Measurements from ENCODE around the gene FERMT3.
A peak's percentile ranks its signal among the peaks of the same experiment; 100 is the strongest.

Gene FERMT3

DNA sequence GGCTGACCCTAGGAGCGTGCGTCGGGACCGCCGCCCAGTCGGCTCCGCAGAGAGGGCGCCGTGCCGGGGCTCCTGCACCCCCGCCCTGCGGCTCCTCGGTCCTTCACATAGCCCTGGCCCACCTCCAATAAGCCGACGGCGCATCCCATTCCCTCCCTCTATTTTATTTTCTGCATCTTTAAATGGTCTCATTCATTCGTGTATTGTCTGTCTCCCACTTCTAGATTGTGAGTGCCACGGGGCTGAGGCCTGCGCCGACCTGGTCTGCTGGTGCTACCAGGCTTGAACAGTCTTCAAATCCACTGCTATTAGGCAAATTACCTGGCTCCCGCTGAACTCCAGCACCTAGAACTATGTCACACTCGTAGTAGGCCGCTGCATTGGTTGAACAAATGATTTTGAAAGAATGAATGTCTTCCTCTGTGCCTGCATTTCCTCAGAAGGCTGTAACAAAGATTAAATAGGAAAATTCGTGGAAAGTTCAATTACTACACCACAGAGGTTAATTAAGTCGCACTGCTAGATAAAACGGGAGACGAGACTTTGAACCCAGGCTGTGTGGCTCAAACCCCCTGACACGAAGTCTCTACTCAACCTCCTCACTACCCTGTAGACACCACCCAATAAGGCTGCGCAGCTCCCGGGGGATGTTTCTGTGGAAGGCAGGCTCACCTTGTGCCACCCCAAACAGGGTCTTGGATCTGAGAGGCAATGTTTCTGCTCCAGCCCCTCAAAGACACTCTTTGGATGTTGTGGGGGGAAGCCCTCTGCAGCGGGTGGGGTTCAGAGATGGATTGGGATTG lies 41.4 kb downstream of the FERMT3 start:
- TF ChIP-seq, protein P1, sequence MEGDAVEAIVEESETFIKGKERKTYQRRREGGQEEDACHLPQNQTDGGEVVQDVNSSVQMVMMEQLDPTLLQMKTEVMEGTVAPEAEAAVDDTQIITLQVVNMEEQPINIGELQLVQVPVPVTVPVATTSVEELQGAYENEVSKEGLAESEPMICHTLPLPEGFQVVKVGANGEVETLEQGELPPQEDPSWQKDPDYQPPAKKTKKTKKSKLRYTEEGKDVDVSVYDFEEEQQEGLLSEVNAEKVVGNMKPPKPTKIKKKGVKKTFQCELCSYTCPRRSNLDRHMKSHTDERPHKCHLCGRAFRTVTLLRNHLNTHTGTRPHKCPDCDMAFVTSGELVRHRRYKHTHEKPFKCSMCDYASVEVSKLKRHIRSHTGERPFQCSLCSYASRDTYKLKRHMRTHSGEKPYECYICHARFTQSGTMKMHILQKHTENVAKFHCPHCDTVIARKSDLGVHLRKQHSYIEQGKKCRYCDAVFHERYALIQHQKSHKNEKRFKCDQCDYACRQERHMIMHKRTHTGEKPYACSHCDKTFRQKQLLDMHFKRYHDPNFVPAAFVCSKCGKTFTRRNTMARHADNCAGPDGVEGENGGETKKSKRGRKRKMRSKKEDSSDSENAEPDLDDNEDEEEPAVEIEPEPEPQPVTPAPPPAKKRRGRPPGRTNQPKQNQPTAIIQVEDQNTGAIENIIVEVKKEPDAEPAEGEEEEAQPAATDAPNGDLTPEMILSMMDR (IDR thresholded peaks at IDR 0.05; ENCODE audit: low read depth, low read length), result no peak
- peak overlapping the region; percentile 65 for H3K4me3 ChIP-seq (ENCODE audit: low read depth, low read length)

DNA sequence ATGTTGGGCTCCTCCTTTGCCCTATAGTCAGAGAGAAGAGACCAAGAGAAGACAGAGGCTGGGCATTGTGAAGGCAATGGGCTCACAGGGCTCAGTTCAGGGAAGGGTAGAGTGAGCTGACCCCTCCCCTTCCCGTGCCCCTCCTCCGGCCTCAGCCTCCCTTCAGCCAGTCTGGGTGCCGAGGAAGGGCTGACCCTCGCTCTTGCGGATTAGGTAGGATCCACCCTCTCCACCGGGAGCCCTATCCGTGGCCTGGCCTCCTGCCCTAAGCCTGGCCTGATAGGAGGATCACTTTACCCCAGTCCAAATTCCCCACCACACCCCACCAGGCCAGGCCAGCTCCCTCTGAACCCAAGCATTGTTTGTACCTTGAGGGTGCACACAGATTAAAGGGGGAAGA lies 42.1 kb downstream of the FERMT3 start:
- no peak overlapping the region for H3K4me3 ChIP-seq (ENCODE audit: low read depth, low read length)
- TF ChIP-seq, protein P1 (IDR thresholded peaks at IDR 0.05; ENCODE audit: low read depth, low read length), result no peak

DNA sequence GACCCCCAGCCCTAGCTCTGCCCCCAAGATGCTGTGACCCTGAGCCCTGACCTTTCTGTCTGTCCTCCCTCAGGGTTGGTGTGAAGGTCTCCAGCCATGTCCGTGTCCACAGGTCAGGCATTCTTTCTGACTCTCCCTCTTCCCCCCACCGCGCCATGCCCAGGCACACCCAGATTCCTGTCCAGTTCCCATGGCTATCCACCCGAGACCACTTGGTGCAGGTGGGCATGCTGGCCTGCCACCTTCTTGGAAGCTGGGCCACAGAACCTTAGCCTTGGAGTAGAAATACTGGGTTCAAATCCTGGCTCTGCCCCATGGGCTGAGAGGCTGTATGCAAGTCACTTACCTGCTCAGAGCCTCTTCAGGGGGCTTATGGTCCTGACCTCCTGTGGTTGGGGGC lies 42.5 kb downstream of the FERMT3 start:
- no peak overlapping the region for H3K4me3 ChIP-seq (ENCODE audit: low read depth, low read length)
- TF ChIP-seq, protein P1 (IDR thresholded peaks at IDR 0.05; ENCODE audit: low read depth, low read length), result no peak

DNA sequence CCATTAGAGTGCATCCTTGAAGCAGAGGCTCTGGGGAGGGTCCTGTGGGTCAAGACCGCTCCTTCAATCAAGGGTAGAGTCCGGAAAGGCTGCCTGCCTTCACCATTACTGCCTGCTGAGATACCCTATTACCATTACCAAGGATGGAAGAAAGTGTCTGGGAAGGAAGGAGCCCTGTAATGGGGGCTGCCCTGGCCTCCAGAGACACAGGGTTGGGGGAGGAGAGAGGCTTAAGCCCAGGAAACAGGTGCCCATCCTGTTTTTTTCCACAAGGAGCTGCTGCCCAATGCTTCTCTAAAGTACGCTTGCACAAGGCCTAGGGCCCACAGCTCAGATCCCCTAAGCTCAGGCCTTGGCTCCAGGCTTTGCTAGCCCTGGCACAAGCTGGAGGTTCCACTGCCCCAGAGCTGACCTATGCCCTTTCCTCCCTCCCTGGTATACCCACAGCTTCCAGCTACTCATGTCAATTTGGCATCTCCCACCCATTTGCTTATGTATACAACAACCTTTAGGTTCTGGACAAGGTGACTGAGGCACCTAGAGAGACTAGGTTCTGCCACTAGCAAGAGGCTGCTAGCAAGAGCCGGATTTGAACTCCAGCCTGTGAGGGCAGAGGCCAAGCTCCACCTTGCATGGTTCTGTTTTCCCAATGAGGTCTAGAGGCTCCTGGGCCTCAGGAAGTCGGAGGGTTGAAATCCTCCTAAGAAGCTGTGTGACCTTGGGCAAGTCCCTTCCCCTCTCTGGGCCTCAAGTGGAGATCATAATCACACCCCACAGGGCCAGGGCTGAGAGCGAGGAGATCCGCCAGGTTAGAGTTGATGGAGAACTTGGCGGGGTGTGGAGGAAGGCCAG lies 43.3 kb downstream of the FERMT3 start:
- TF ChIP-seq, protein P1 (IDR thresholded peaks at IDR 0.05; ENCODE audit: low read depth, low read length), result no peak
- no peak overlapping the region for H3K4me3 ChIP-seq (ENCODE audit: low read depth, low read length)

DNA sequence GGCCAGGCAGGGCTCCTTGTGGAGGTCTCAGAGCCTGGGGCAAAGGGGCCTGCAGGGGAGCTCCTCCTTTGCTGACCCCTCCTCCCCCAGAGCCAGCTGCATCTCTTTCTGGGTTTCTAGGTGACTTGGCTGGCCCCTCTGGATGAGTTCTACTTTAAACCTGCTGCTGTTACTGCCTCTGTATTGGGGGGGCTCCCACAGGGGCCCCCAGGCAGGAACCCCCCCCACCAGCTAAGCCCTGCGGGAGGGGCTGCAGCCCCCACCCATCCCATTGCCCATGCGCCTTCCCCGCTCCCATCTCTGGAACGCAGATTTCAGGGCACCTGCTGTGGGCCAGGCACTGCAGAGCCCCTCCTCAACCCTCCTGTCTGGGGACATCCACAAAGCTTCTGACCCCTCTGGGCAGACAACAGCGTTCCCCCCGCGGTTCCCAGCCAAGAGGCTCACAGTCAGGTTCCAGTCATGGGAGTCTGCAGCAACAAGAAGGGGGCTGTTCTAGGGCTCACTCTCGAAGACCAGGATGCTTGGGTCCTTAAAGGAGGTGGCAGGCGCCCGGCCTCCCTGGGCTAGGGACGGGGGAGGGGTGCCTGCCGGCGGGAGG lies 44.0 kb downstream of the FERMT3 start:
- H3K4me3 ChIP-seq (ENCODE audit: low read depth, low read length), result peak overlapping the region; percentile 60
- TF ChIP-seq, protein P1 (IDR thresholded peaks at IDR 0.05; ENCODE audit: low read depth, low read length), result no peak

DNA sequence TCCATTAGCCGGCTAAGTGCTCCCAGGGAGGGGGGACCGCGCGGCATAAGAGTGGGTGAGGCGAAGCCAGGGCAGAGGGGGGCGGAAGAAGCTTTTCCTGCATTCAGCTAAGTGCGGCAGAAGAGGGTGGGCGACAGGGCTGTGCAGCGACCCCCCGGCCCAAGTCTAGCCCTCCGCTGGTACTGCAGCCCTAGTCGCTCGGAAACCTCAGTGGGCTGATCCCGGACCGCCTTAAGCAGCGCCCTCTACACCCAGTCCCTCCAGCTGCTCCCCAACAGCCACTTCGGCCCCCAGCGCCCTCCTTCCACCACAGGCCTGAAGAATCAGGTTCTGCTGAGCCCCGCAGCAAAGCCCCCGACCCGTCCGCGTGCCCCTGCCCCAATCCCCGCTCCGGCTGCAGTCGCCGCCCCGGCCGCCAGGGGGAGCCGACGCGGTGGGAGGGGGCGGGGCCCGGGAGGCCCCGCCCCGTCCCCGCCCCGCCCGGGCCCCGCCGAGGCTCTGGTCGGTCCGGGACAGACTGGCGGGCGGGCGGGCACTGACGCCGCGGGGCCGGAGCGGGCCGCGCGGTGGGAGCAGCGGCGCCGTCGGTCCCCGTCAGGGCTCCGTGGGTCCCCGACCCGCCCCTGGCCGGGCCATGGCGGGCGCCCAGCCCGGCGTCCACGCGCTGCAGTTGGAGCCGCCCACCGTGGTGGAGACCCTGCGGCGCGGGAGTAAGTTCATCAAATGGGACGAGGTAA lies 44.7 kb downstream of the FERMT3 start, which contains the start of gene PLCB3:
PLCB3 (plus strand) TSS at position 515 of the 737 bp plus-strand sequence; CDS start at position 635, 120 bp downstream.
- TF ChIP-seq, protein P1 (IDR thresholded peaks at IDR 0.05; ENCODE audit: low read depth, low read length), result peak; percentile 45; the same call in 1 of the 2 replicates

More for the DNA sequence above, 44.7 kb downstream of the FERMT3 start, which contains the start of gene PLCB3:
- peak within 1 kb of the TSS; percentile 87 for H3K4me3 ChIP-seq (ENCODE audit: low read depth, low read length)
